ENCODE data around the gene MGST1.

DNA sequence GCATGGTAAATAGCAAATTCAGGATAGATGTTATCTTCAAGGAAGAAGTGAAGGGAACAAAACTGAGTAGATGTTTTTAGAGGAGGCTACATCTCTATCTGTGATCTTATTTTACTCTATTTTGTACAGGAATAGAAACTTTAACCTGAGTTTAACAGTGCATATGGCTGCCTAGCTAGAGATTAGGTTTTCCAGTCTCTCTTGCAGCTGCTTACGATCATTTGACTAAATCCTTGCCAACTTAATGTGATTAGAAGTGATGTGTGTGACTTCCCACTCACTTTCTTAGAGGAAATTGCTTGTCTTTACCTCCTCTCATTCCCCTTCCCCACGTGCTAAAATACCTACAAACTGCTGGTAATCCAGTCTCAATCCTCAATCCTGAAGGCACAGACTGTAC is 43.5 kb upstream of the MGST1 start:
- TF ChIP-seq, protein P1, sequence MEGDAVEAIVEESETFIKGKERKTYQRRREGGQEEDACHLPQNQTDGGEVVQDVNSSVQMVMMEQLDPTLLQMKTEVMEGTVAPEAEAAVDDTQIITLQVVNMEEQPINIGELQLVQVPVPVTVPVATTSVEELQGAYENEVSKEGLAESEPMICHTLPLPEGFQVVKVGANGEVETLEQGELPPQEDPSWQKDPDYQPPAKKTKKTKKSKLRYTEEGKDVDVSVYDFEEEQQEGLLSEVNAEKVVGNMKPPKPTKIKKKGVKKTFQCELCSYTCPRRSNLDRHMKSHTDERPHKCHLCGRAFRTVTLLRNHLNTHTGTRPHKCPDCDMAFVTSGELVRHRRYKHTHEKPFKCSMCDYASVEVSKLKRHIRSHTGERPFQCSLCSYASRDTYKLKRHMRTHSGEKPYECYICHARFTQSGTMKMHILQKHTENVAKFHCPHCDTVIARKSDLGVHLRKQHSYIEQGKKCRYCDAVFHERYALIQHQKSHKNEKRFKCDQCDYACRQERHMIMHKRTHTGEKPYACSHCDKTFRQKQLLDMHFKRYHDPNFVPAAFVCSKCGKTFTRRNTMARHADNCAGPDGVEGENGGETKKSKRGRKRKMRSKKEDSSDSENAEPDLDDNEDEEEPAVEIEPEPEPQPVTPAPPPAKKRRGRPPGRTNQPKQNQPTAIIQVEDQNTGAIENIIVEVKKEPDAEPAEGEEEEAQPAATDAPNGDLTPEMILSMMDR (IDR thresholded peaks at IDR 0.05): no peak
- no peak for TF ChIP-seq POLR2A (IDR thresholded peaks at IDR 0.05)

All from body of pancreas (tissue), 4 donors.